Measurements from ENCODE around the gene FASTKD3. TPM values are rescaled to one million over a fixed set of nuclear protein-coding genes. Genes with fewer than 3 reads are reported as not detected.
A peak's percentile ranks its signal among the peaks of the same experiment; 100 is the strongest.

FASTKD3 gene
- total and polyA plus RNA-seq, 2 donors (not counting 1 experiment from before 2014, with no cell fraction given) = 12.7 to 19.0 TPM

- H3K9ac ChIP-seq (ENCODE audit: insufficient read depth, low read length) = no peak overlapping the region
- DNase-seq (ENCODE audit: low read depth in 2 of 2) = no peak
- no peaks in the 10 kb centered on the region for H3K79me2 ChIP-seq (ENCODE audit: control insufficient read depth, insufficient read depth, low read length)
- no peaks in the 10 kb centered on the region for H4K20me1 ChIP-seq (ENCODE audit: control insufficient read depth, extremely low read depth, insufficient read depth, low read length)
- H2AFZ ChIP-seq (ENCODE audit: low read length) = no peak overlapping the region
- no peaks in the 10 kb centered on the region for H3K4me1 ChIP-seq (ENCODE audit: control insufficient read depth, extremely low read depth, insufficient read depth, low read length)
- no peaks in the 10 kb centered on the region for H3K27me3 ChIP-seq (ENCODE audit: control insufficient read depth, insufficient read depth, low read length)
- no peak overlapping the region for H3K27ac ChIP-seq (ENCODE audit: insufficient read depth, low read length)
- H3K4me3 ChIP-seq (replicated peaks in 1 of 4; ENCODE audit: control extremely low read depth in 1 of 4, insufficient read depth in 1 of 4, low read depth in 3 of 4, low read length in 4 of 4) = no peak overlapping the region
- H3K36me3 ChIP-seq (ENCODE audit: control insufficient read depth, insufficient read depth, low read length) = peaks cover 5% of the 10 kb centered on the region
- H3K4me2 ChIP-seq (ENCODE audit: extremely low read depth, insufficient read depth, low read length) = no peak overlapping the region
- H3K9me3 ChIP-seq (ENCODE audit: control insufficient read depth, insufficient read depth, low read depth, low read length) = no peaks in the 10 kb centered on the region
- no peak for TF ChIP-seq EZH2 (IDR thresholded peaks at IDR 0.05; ENCODE audit: low read length, missing control alignments)
- TF ChIP-seq, protein P1, sequence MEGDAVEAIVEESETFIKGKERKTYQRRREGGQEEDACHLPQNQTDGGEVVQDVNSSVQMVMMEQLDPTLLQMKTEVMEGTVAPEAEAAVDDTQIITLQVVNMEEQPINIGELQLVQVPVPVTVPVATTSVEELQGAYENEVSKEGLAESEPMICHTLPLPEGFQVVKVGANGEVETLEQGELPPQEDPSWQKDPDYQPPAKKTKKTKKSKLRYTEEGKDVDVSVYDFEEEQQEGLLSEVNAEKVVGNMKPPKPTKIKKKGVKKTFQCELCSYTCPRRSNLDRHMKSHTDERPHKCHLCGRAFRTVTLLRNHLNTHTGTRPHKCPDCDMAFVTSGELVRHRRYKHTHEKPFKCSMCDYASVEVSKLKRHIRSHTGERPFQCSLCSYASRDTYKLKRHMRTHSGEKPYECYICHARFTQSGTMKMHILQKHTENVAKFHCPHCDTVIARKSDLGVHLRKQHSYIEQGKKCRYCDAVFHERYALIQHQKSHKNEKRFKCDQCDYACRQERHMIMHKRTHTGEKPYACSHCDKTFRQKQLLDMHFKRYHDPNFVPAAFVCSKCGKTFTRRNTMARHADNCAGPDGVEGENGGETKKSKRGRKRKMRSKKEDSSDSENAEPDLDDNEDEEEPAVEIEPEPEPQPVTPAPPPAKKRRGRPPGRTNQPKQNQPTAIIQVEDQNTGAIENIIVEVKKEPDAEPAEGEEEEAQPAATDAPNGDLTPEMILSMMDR (conservative IDR thresholded peaks at IDR 0.05 in 1 of 2, IDR thresholded peaks at IDR 0.05 in 1 of 2; ENCODE audit: low read depth in 1 of 2, low read length in 2 of 2) = no peak
Observed at GRCh38 chr5:7857361-7857760, 11.5 kb downstream of the FASTKD3 start.

DNA sequence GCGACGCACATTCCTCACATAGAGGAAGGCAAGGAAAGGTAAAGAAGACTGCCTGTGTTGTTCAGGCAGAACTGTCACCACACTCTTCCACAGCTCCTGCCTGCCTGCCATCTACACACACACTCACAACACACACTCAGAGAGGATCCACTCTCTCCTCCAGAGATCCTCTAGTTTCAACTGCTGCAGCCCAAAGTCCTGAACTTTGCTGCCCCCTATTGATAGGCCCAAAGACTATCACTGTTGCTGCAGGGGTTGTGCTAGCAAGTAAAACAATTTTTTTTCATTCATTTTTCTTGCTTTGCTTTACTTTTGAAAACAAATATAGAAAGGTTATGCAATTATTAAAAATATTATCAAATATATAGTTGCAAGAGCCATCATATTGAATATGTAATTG lies 12.0 kb downstream of the FASTKD3 start:
- TF ChIP-seq, protein P1 (conservative IDR thresholded peaks at IDR 0.05 in 1 of 2, IDR thresholded peaks at IDR 0.05 in 1 of 2; ENCODE audit: low read depth in 1 of 2, low read length in 2 of 2) = peak; percentile 69 to 77
- no peak for TF ChIP-seq EZH2 (IDR thresholded peaks at IDR 0.05; ENCODE audit: low read length, missing control alignments)
- H3K4me2 ChIP-seq (ENCODE audit: extremely low read depth, insufficient read depth, low read length) = no peak overlapping the region
- H3K27ac ChIP-seq (ENCODE audit: insufficient read depth, low read length) = no peak overlapping the region
- DNase-seq (ENCODE audit: low read depth in 2 of 2) = peak; percentile 31 to 47
- no peak overlapping the region for H2AFZ ChIP-seq (ENCODE audit: low read length)
- H4K20me1 ChIP-seq (ENCODE audit: control insufficient read depth, extremely low read depth, insufficient read depth, low read length) = no peaks in the 10 kb centered on the region
- H3K4me3 ChIP-seq (replicated peaks in 1 of 4; ENCODE audit: control extremely low read depth in 1 of 4, insufficient read depth in 1 of 4, low read depth in 3 of 4, low read length in 4 of 4) = no peak overlapping the region
- no peaks in the 10 kb centered on the region for H3K27me3 ChIP-seq (ENCODE audit: control insufficient read depth, insufficient read depth, low read length)
- H3K9ac ChIP-seq (ENCODE audit: insufficient read depth, low read length) = no peak overlapping the region
- H3K79me2 ChIP-seq (ENCODE audit: control insufficient read depth, insufficient read depth, low read length) = no peaks in the 10 kb centered on the region
- no peaks in the 10 kb centered on the region for H3K9me3 ChIP-seq (ENCODE audit: control insufficient read depth, insufficient read depth, low read depth, low read length)
- H3K4me1 ChIP-seq (ENCODE audit: control insufficient read depth, extremely low read depth, insufficient read depth, low read length) = no peaks in the 10 kb centered on the region
- peaks cover 3% of the 10 kb centered on the region for H3K36me3 ChIP-seq (ENCODE audit: control insufficient read depth, insufficient read depth, low read length)

GRCh38 chr5:7855611-7856010 lies 13.2 kb downstream of the FASTKD3 start:
- H3K36me3 ChIP-seq (ENCODE audit: control insufficient read depth, insufficient read depth, low read length) = no peaks in the 10 kb centered on the region

More at GRCh38 chr5:7855611-7856010, 13.2 kb downstream of the FASTKD3 start:
- Histone ChIP-seq H3K79me2 (ENCODE audit: control insufficient read depth, insufficient read depth, low read length) (no peaks in the 10 kb centered on the region), H3K9me3 (ENCODE audit: control insufficient read depth, insufficient read depth, low read depth, low read length) (no peaks in the 10 kb centered on the region), H2AFZ (ENCODE audit: low read length) (no peak overlapping the region), H3K27ac (ENCODE audit: insufficient read depth, low read length) (no peak overlapping the region), H3K9ac (ENCODE audit: insufficient read depth, low read length) (no peak overlapping the region), H4K20me1 (ENCODE audit: control insufficient read depth, extremely low read depth, insufficient read depth, low read length) (no peaks in the 10 kb centered on the region), H3K4me1 (ENCODE audit: control insufficient read depth, extremely low read depth, insufficient read depth, low read length) (no peaks in the 10 kb centered on the region), H3K4me2 (ENCODE audit: extremely low read depth, insufficient read depth, low read length) (no peak overlapping the region), H3K27me3 (ENCODE audit: control insufficient read depth, insufficient read depth, low read length) (peaks cover 6% of the 10 kb centered on the region), H3K4me3 (replicated peaks in 1 of 4; ENCODE audit: control extremely low read depth in 1 of 4, insufficient read depth in 1 of 4, low read depth in 3 of 4, low read length in 4 of 4) (no peak overlapping the region)
- DNase-seq (ENCODE audit: low read depth in 2 of 2) = no peak
- TF ChIP-seq EZH2 (IDR thresholded peaks at IDR 0.05; ENCODE audit: low read length, missing control alignments) = no peak
- TF ChIP-seq, protein P1 (conservative IDR thresholded peaks at IDR 0.05 in 1 of 2, IDR thresholded peaks at IDR 0.05 in 1 of 2; ENCODE audit: low read depth in 1 of 2, low read length in 2 of 2) = no peak

Measured in fibroblast of lung (primary cell).